NCI-H2107 treated with DMSO at 0.1 percent for 48 hours (cell line): Measurements from ENCODE around the gene ATXN8OS.
"Not testable (repeated sequence)": the region's sequence is repeated elsewhere in the genome, so short reads cannot be mapped to it uniquely, and the experiment has no call there.

ENCODE experiments used
- DNase-seq: peaks from one replicate; lab custom pipeline; 2025; ENCODE audit not compliant: unreplicated experiment; lab: John Stamatoyannopoulos, UW

The ATXN8OS gene

DNA sequence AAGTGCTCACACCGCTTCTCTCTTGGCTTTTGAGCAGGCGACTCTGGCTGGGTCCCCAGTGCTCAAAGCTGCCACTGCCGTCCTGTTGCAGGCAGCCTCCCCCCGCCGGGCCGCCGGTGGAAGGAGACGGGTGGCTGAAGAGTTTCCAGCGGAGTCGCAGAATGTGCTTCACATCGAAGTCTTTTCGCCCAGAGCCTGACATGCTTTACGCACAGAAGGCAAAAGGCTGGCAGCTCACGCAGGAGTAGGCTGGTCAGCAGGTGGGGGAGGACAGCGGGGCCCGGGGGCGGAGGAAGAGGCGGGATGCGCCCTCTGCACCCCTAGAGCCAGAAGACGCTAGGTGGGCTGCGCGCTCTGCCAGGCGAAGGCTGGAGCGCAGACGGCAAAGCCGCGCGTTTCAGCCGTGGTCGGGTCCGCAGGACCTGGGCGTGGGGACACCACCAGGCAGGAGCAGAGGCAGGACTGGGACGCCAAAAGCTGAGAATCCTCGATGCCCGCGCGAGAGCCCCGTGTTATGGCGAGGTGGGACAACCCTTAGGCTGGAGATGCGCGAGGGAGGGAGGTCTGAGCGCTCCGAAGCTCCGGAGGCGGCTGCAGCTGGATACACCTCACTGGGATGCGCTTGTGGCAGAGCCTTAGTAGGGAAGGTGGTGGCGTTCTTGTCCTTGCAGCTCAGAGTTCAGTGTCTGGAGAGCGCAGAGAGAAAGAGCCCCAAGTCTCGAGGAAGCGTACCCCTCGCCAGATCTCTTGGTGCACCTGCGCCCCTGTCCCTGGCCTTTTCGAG, at the start of gene ATXN8OS:
TSS of gene ATXN8OS (plus strand) at position 329 of the 784 bp plus-strand sequence.
- no peak for DNase-seq

DNA sequence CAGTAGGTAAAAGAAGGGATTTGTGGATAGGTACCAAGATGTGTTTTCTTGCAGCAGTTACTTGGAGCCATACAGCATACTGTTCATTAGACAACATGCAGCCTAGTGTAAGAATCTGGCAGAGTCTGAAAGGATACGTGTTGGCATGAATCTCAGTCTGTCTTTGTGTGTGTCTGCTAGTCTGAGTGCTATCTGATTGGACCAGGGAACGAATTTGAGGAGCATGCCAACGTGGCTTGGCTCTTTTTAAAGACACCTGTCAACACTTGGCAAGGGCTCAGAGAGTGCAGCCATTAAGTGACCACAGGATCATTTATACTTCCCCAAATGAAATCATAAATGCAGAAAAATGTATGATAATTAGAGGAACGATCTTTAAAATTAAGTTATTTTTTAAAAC, 27.6 kb upstream of the ATXN8OS start:
- DNase-seq = no peak

DNA sequence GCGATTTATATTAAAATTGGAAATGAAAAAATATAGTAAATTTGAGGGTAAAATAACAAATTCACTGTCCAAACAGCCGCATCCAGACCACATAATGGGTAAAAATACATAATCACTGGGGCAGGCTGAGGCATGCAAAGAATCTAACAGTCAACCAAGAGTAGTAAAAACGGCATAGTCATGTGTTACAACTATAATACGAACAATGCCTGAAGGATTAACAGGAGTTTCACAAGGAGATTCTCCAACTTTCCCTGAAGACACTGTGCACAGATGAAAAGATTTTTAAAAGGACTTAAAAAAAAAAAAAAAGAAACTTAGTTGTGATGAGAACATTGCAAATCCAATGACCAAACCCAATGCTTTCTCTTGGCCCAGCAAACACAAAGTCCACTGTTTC, 20.4 kb upstream of the ATXN8OS start:
- no peak for DNase-seq

DNA sequence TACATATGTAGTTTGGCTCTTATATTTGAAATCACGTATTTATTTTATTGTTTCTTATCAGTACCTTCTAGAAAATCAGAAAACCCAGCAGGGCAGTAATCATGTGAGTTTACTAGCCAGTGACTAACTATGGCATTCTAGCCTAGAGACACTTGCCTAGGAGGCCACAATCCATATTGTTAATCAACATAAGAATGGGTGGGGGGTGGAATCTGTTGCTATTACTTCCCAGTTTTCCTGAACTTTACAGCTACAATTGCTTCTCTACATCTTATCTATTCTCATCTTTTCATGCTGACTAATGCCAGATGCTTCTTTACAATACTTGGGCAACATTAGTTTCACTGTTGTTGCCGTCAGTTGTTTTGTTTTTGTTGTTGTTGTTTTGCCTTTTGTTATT, 18.7 kb upstream of the ATXN8OS start:
- DNase-seq = no peak

DNA sequence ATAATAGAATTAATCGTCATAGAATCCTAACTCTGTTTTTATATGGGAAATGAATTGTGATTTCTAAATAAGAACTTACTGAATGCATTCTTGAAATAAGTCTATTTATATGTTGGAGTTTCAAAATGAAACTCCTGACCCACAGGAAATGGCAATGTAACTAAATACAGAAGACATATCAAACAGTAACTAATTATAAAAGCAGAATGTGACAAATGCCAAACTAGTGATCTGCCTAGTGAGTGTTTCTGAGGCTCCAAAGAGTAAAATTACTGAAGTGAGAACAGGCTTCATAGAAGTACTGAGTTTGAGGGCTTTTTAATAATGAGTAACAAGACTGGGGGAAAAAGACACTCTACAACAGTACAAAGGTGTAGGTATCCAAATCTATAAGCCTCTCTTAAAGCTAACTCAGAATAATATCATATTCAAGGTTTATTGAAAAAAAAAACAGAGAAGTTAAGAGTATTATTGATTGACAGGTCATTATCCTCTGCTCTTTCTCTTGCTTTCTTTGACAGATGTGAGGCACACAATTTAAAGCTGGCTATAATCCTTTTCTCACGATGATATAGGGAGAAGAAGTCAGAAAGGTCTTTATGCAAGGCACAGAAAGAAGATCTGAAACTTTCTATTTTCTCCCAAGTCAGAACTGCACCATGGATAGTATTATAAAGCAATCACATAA, 17.4 kb upstream of the ATXN8OS start:
- no peak for DNase-seq

DNA sequence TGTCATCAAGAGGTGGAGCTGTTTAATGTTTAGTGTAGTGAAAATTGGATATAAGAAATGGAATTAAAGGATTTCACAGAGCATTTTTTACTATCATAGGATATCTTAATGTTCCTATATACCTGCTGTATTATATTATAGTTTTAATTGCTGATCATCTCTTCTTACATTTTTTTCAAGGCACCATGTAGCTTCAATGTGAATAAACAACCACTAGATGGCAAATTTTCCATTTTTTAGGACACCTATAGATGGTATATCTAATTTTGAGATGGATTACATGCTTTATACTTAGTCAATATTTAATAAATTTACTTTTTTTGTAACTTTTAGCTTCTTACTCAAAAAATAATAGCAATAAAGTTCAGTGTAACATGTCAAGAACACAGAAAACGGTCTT, 9.0 kb upstream of the ATXN8OS start:
- peak; percentile 30 for DNase-seq

DNA sequence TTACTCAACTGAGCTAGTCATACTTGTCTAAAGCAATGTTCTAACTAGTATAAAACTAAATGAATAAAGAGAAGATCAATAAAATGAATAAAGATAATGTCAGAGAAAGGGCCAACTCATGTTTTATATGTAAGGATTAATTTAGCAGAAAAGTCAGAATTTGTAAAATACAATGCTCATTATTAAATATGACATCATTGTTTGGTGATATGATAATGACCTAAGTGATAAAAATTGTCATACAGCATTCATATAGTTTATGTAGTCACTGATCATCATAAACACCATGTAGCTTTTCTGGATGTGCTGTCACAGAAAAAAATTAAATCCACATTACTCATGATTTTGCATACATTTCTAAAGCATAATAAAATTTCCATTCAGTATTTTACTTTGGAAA, 3.1 kb upstream of the ATXN8OS start:
- DNase-seq = no peak

DNA sequence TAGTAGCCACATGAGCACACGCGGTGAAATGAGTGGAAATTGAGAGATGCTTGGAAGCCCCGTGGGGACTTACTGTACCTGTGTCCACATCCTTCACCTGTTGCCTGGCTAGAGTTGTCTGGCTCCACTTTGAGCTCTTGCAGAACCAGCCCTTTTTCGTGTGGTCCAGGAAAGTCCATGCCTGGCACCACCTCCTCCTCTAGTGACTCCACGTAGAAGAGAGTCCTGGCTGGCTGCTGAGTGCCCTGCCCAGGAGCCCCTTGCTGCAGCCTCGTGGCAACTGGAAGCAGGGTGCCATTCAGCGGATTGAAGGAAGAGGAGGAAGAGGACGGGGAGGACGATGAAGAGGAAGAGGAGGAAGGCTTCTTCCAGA, 515 bp upstream of the ATXN8OS start:
- DNase-seq = no peak

DNA sequence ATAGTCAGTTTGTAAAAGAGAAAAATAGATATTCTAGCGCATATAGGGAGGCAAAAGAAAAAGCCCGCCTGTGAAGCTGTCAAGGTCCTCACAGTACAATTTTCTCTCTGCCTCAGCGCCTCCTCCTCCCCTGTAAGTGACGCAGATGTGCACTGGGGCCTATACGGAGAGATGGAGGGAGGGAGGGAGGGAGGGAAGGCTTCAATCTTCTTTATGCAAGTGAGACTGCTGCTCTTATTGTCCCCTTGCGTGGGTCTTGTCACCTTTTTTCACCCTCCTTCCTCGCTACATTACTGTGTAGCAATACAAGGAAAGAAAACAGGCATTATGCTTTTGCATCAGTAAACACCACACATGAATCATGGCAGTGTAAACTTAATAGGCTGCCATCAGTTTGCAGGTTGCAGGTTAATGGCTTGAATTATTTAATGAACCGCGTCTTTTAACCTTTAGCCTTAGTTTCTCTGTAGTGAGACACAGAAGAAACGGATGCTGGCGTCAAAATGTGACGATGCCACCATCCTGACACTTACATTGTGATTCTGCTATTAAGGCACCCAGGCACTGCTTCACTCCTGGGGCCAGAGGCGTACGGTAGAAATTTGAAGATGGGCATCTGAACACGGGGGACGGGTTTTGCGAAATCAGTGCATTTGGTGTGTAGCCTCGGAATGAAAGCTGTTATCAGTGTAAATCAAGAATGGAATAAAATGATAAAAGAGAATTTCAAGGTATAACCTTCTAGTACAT, 905 bp downstream of the ATXN8OS start, which contains the start of gene KLHL1:
TSS of gene KLHL1 (minus strand) at position 97 of the 750 bp plus-strand sequence. CDS start 753 bp downstream, outside the sequence.
- no peak for DNase-seq

DNA sequence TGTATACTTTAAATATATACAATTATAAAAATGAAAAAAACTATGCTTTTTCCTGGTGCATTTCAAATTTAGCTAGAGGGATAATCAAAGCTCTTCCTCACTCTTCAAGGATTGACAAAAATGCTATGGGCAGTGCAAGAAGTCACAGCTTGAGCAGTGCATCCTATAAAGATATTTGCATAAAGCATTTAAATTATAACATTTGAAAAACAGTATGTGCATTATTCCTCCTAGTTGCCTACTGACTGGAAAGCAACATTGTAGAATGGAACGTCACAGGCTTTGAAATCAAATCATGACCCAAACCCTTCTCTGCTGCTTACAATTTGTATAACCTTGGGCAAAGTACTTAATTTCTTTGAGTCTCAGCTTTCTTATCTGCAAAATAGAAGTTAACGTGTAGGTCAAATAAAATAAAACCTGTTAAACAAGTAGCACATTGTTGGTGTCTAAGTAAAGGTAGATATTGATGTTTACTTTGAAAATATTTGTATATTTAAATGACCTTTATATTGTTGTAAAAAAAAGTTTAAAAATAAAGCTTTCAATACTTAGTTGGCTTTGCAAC, 9.8 kb downstream of the ATXN8OS start:
- DNase-seq = no peak

DNA sequence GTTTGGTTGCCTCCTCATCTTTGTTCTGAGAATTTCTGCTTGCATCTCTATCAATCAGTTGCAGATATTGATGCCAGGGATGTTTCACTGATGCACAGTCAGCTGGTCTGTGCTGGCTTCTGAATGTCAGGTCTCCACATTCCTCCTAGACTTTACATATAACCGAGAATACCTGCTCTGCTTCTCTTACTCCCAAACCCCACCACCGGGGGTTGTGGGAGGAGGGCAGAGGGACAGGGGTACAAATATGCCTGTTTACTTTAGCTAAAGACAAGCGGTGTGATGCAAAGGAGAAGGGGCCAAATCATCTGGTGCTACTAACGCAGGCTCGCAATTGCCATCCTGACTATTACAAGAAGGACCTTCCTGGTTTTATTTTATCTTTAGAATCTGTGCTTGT, 18.1 kb downstream of the ATXN8OS start:
- no peak for DNase-seq

DNA sequence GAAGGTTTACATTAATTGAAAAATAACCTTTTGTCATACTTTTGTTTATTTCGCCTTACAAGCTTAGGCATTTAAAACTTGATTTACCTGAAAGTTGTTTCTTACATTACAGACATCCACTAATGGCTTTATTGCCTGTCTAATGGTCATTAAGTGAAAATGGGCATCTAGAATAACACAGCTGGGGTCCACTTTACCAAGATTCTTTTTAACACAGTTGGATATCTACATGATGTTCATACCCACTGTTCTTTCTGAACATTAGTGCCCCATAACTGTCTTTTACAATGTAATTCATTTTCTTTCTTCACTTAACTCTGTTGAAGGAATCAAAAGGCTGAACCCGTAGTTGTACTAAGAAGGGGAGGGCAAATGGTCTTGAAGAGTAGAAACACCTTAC, 20.5 kb downstream of the ATXN8OS start:
- DNase-seq = no peak

DNA sequence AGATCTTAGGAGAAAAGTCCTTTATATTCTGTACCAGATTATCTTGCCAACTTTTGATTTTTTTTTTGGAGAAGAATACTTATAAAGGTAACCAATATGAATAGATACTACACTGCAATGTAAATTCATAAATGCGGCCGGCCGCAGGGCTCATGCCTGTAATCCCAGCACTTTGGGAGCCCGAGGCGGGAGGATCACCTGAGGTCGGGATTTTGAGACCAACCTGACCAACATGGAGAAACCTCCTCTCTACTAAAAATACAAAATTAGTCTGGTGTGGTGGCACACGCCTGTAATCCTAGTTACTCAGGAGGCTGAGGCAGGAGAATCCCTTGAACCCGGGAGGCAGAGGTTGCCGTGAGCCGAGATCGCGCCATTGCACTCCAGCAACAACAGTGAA, 35.0 kb downstream of the ATXN8OS start:
- not testable (repeated sequence) for DNase-seq

DNA sequence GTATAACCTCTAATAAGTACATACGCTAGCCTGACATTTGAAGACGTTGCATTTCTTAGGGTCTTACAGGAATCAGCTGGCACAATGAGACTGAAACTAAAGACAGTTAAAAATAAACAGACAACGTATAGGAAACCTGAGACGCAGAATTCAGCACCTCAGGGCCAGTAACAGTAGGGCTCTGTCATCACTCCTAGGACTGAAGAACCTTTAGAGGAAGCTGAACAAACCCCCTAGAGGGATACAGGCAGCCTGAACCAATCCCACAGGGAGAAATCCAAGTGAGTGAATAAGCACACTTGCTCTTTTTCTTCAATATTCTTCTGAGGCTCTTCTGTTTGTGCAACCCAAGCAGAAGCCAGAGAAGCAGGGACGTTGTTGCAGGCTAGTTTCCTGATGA, 54.5 kb downstream of the ATXN8OS start:
- peak; percentile 74 for DNase-seq

DNA sequence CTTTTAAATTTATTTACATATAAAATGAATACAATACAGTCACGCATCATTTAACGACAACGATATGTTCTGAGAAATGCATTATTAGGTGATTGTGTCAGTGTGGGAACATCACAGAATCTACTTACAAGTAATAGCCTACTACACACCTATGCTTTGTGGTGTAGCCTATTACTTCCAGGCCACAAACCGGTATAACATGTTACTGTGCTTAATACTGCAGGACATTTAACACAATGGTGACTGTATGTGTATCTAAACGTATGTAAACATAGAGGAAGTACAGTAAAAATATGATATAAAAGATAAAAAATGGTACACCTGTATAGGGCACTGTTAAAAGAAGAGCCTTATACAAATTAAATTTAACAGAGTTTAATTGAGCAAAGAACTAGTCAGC, 63.1 kb downstream of the ATXN8OS start:
- DNase-seq = no peak

DNA sequence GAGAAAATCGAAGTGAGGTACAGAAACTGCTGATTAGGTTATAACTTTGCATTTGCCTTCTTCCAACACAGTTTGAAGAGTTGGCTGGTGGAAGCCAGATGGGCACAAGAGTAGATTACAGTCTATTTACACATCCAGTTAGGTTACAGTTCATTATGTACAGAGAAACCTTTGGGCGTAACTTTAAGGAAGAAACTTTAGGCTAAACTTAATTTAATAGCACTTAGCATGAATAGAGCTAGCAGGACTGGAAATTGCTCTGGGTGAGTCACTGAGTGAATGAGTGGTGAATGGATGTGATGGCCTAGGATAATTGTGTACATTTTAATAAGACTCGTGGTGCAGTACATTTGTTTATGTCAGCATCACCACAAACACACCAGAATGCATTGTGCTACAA, 63.5 kb downstream of the ATXN8OS start:
- DNase-seq = peak; percentile 20

DNA sequence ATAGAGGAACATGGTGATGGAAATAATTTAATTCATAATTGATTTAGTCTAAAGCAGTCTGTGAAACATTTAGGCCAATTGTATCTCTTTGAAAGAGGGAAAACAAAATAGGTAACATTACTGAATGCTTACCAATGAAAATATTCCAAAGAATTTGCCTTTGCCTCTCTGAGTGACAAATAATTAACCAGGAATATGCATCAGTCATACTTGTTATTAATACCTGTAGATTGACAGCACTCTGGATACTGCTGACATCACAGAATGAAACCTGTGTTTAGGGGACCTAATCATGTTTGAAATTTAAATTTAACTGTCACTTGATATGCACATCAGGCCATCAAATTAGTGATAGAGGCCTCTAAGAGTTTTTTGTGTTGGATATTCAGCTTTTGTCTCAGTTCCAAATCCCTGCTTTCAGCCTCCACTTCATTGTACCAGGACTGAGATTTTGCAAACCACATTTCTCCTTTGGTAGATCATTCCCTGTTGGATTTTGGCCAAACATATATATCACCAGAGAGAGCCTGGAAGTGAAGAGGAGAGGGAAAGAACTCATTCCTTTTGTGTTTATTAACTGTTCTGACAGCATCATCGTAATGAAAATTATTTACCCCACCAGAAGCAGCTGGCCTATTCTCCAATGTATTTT, 65.4 kb downstream of the ATXN8OS start:
- peak; percentile 22 for DNase-seq

DNA sequence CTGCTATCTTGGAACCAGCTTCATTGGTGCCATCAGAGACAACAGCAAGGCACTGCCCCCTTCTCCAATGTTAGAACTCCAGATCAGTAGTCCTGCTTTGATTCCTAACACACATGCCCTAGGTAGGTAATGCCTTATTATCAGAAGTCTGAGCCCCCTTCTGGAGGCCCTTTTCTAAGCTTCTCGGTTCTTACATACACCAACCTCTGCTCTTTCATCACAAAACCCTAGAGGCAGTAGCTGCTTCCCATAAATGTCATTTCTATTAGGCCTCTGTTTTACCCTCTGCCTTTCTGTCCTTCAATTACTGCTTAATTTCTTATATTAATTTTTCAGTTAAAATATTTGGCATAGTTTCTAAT, 66.0 kb downstream of the ATXN8OS start:
- no peak for DNase-seq

DNA sequence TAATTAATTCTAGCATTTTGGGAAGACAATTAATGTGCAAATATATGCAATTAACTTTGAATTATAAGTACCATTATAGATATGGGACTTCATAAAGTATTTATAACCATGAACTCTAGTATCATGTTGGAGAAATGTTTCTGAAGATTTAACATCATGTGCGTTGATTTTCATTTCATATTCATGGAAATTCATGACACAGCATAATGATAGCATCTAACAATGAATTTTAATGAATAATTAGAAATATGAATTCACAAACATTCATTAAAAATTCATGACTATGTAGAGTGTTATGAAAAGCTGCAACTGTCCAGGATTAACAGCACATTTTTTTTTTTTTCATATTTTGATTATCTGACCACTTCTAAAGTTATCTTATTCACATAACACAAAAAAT, 70.7 kb downstream of the ATXN8OS start:
- DNase-seq = no peak
